ENCODE data around the gene ADAT3.
"Not testable (repeated sequence)": the region's sequence is repeated elsewhere in the genome, so short reads cannot be mapped to it uniquely, and the experiment has no call there.

The ADAT3 gene

DNA sequence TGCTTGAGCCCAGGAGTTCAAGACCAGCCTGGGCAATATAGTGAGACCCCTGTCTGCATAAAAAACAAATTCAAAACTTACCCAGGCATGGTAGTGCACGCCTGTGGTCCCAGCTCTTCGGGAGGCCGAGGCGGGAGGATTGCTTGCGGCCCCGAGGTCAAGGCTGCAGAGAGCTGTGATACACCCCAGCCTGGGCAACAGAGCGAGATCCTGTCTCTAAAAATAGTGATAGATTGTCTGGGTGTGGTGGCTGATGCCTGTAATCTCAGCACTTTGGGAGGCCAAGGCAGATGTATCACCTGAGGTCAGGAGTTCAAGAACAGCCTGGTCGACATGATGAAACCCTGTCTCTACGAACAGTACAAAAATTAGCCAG, 37.9 kb upstream of the ADAT3 start:
- no peak for DNase-seq

DNA sequence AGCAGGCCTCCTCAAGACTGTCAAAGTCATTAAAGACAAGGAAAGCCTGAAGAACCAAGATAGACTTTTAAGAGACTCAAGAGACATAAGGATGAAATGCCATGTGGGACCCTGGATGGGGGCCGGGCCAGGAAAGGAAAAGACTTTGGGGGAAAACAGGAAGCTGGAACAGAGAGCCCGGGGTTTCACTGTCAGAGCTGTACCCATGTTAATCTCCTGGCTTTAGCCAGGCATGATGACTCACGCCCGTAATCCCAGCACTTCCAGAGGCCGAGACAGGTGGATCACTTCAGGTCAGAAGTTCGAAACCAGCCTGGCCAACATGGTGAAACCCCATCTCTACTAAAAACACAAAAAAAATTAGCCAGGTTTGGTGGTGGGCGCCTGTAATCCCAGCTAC, 36.2 kb upstream of the ADAT3 start:
- DNase-seq, result no peak

DNA sequence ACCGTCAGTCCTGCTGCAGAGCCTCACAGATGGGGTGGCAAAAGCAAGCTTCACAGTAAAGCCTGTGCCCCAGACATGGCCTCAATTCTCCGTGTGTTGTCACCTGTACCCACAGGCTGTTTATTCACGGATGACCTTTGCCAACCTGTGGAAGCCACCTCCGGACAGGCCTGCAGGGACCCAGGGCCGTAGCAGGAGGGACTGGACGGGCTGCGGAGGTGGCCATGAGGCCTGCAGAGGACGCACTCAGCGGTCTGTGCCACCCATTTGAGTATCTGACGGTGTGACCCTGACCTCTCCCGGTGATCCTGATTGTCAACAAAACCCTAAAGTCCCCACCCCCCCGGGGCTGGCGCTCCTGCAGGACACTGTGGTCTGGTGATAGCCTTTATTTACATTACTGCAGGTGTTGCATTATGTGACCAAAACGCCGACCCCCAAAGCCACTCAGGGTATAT, 34.0 kb upstream of the ADAT3 start:
- DNase-seq, result no peak

- DNase-seq, result no peak
Observed at GRCh38 chr19:1871630-1872029, 33.6 kb upstream of the ADAT3 start.

GRCh38 chr19:1872807-1873523, 32.2 kb upstream of the ADAT3 start:
- DNase-seq, result no peak

GRCh38 chr19:1873524-1874473, 31.4 kb upstream of the ADAT3 start:
- no peak for DNase-seq

GRCh38 chr19:1874554-1875185, 30.5 kb upstream of the ADAT3 start:
- DNase-seq, result no peak

GRCh38 chr19:1875265-1875645, 29.9 kb upstream of the ADAT3 start:
- not testable (repeated sequence) for DNase-seq

DNA sequence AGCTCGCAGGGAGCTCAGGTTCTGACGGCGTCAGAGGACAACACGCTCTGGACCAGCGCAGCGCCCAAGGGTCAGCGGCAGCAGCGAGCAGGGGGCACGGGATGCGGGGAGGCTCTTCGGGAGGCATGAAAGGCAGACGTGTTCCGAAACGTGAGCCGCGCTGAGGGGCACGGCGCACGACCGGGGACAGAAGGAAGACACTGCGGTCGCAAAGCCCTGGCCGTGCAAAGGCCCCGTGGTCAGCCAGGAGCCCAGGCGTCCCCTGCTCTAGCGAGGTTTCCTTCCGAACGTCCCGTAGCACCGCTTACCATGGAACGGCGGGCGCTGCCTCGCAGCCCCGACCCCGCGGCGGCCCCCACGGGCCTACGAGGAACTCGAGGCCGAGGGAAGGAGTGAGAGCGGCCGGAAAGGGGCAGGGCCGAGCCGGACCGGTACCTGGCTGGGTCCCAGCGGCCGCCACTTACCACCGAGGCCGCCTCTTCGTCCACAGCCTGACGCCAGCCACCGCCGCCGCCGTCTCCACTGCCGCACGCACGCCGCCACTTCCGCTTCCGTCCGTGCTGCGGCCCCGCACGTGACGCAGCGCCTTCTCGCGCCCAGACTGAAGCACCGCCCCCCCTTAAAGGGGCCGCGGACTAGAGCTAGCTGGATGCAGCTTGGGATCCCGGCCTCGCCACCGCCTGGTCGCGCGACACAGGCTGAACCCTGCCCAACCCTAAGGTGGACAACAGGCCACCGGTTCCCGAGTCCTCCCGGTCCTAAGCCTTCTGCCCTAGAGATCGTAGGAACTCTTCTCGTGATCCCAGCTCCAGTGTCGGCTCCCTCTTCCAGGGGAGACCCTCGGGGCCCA, 29.3 kb upstream of the ADAT3 start:
- peak; percentile 79 for DNase-seq

- not testable (repeated sequence) for DNase-seq
Observed at GRCh38 chr19:1876496-1877279, 28.5 kb upstream of the ADAT3 start.

- DNase-seq, result not testable (repeated sequence)
Observed at GRCh38 chr19:1877280-1877660, 27.9 kb upstream of the ADAT3 start.

- not testable (repeated sequence) for DNase-seq
Observed at GRCh38 chr19:1878583-1878982, 26.6 kb upstream of the ADAT3 start.

GRCh38 chr19:1879982-1880381, 25.2 kb upstream of the ADAT3 start:
- not testable (repeated sequence) for DNase-seq

- DNase-seq, result no peak
Observed at GRCh38 chr19:1880611-1881392, 24.4 kb upstream of the ADAT3 start.

- not testable (repeated sequence) for DNase-seq
Observed at GRCh38 chr19:1881393-1882088, 23.7 kb upstream of the ADAT3 start.

- no peak for DNase-seq
Observed at GRCh38 chr19:1882089-1882785, 23.0 kb upstream of the ADAT3 start.

DNA sequence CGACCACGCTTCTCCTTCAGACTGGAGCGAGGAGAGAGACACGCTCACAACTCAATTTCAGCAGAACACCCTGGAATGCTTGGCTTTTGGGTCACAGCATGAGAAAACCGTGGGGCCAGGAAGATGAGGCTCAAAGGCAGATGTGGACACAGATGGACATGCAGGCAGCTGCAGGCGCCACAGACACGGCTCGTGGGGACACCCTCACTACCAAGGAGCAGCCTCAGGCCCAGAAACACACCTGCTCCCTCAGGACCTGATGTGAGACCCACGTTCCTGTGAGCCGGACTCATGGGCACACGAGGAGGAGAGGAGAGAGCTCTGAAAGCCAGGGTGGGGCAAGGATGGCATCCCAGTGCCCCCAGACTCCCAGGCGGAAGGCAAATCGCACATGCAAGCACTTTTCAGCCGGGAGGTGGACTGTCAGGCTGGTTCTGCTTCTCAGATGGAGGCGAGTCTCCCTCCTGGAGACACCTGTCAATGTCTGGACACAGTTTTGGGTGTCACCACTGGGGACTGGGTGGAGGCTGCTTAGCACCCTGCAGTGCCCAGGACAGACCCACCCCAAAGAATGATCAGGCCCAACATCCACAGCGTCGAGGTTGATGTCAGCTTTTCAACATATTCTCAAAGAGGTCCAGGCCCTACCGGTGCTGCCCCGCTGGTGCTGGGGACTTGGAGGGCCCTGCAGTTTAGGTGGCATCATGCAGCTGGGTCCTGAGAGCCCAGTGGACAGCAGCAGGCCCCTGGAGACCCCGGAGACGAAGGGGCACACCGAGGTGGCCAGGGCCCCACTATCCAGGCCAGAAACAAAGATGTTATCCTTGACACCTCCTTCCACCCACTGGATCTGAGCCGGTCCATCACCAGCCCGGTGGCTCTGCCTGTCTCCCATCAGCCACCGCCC, 22.2 kb upstream of the ADAT3 start:
- no peak for DNase-seq

GRCh38 chr19:1883784-1884183, 21.4 kb upstream of the ADAT3 start:
- DNase-seq, result no peak

All from NCI-H226 (cell line).